Suprapubic skin (tissue), 4 donors: ENCODE data around the gene NKAIN4. TPM values are rescaled to one million over a fixed set of nuclear protein-coding genes. Genes with fewer than 3 reads are reported as not detected.

ENCODE experiments used
- DNase-seq, 2 donors: peaks; one replicate each; pipeline ENCODE4 v3.0.0-alpha.2; 2019; ENCODE audit warnings: low spot score in 2 of 2
- H3K27ac ChIP-seq: fragments of 200-600 bp; sonication (generic); one replicate; pipeline ENCODE4 v1.5.1; 2019
- H3K27me3 ChIP-seq: fragments of 200-600 bp; sonication (generic); one replicate; pipeline ENCODE4 v1.5.1; 2019
- H3K36me3 ChIP-seq: fragments of 200-600 bp; sonication (generic); one replicate; pipeline ENCODE4 v1.5.1; 2019
- H3K4me1 ChIP-seq: fragments of 200-600 bp; sonication (generic); one replicate; pipeline ENCODE4 v1.5.1; 2019
- H3K4me3 ChIP-seq: fragments of 200-600 bp; sonication (generic); one replicate; pipeline ENCODE4 v1.5.1; 2019; ENCODE audit warnings: mild to moderate bottlenecking
- H3K9me3 ChIP-seq: fragments of 200-600 bp; sonication (generic); one replicate; pipeline ENCODE4 v1.5.1; 2019
- EP300 ChIP-seq: sonication (generic); formaldehyde crosslinking; IDR thresholded peaks from one replicate; pipeline ENCODE4 v1.6.1; 2017; ENCODE audit warnings: antibody characterized with exemption
- POLR2A ChIP-seq, 2 donors: fragments of 450-650 bp; IDR thresholded peaks; one replicate each; pipeline ENCODE4 v1.6.1; 2017; ENCODE audit warnings: antibody characterized with exemption in 2 of 2, mild to moderate bottlenecking in 2 of 2, moderate library complexity in 2 of 2
- POLR2AphosphoS5 ChIP-seq, 3 donors: sonication (generic); formaldehyde crosslinking; IDR thresholded peaks; one replicate each; pipeline ENCODE4 v1.6.1; 2017; ENCODE audit warnings: antibody characterized with exemption in 3 of 3
- whole genome bisulfite sequencing: methylation state at CpG from one replicate; pipeline ENCODE4 v1.1.5; 2018; 5-methylcytosine and 5-hydroxymethylcytosine counted together
- total RNA-seq, 4 donors: library from RNA; depleted of rRNA; stranded (reverse); fragments of >200 nt; gene quantifications; one replicate each; pipeline ENCODE4 v1.1.0, GENCODE V29; 2016
- TF ChIP-seq, protein P1 (sequence below), 2 donors: fragments of 200-600 bp in 1 of 2; fragments of 450-650 bp in 1 of 2; sonication (generic) in 1 of 2; IDR thresholded peaks; one replicate each; pipeline ENCODE4 v1.5.1; 2016 to 2019; ENCODE audit warnings: antibody characterized with exemption in 2 of 2, mild to moderate bottlenecking in 1 of 2, moderate library complexity in 1 of 2

Gene NKAIN4
- total RNA-seq, 4 donors from 2014 or later: 0.42 TPM; not detected in 3

DNA sequence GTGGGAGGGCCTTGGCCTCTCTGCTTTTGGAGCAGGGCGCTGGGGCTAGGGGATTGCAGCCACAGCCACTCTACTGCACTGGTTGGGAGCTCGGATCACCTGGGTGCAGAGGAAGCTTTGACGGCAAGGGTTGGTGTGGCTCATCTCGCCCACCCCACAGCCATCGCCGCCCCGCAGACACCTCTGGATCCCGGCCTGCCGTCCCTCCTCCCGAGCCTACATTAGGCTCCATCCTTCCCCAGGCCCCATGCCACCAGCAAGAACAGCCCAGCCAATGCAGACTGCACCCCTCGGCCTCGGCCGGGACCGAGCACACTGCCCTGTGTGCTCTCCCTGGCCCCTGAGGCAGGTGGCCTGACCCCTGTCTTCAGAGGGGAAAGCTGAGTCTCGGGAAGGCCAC, 6.3 kb upstream of the NKAIN4 start:
- no peaks in the 10 kb centered on the region for H3K9me3 ChIP-seq
- peaks cover 10% of the 10 kb centered on the region for H3K4me1 ChIP-seq
- H3K27ac ChIP-seq: no peak overlapping the region
- H3K27me3 ChIP-seq: peaks cover 89% of the 10 kb centered on the region
- no peak overlapping the region for H3K4me3 ChIP-seq
- no peak for DNase-seq
- WGBS: 100% methylated on average over 1 of the region's 15 CpGs
- no peak for TF ChIP-seq POLR2AphosphoS5 (IDR thresholded peaks at IDR 0.05)
- TF ChIP-seq, protein P1, sequence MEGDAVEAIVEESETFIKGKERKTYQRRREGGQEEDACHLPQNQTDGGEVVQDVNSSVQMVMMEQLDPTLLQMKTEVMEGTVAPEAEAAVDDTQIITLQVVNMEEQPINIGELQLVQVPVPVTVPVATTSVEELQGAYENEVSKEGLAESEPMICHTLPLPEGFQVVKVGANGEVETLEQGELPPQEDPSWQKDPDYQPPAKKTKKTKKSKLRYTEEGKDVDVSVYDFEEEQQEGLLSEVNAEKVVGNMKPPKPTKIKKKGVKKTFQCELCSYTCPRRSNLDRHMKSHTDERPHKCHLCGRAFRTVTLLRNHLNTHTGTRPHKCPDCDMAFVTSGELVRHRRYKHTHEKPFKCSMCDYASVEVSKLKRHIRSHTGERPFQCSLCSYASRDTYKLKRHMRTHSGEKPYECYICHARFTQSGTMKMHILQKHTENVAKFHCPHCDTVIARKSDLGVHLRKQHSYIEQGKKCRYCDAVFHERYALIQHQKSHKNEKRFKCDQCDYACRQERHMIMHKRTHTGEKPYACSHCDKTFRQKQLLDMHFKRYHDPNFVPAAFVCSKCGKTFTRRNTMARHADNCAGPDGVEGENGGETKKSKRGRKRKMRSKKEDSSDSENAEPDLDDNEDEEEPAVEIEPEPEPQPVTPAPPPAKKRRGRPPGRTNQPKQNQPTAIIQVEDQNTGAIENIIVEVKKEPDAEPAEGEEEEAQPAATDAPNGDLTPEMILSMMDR (IDR thresholded peaks at IDR 0.05): no peak
- TF ChIP-seq POLR2A (IDR thresholded peaks at IDR 0.05): no peak
- TF ChIP-seq EP300: no peak
- no peaks in the 10 kb centered on the region for H3K36me3 ChIP-seq

DNA sequence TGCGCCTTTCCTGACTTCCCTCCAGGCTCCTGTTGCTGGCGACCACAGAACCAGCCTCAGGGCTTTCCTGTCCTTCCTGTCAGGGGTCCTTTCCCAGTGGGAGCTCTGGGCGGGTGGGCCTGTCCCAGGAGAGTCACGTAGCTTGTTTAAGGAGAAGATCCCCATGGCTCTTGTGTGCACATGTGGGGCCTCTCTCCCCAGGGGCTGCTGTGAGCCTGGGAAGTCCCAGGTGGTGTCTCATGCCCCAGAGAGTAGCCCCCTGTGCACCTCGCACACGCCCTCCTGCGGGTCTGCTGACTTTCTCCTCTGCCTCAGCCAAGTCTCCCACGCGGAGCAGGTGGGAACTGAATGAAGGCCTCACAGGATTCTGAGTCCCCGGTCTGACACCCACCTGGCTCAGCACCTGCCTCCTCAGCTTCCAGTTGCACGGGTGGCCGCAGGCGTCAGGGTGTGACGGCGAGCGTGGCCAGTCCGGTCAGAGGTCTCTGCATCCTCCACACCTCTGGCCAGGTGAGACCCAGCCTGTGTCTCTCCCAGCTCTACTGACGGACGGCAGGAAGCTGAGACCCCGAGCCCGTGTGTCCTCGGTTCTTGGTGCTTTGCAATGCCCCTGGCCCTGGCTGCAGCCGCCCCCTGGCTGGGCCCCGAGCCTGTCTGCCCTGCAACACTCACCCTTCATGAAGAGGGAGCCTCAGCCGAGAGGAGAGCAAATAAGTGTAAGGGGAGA, 5.6 kb upstream of the NKAIN4 start:
- 89% methylated on average over 8 of the region's 25 CpGs for WGBS
- no peak overlapping the region for H3K27ac ChIP-seq
- H3K4me1 ChIP-seq: peaks cover 10% of the 10 kb centered on the region
- H3K27me3 ChIP-seq: peaks cover 90% of the 10 kb centered on the region
- TF ChIP-seq EP300 (no peak), POLR2A (IDR thresholded peaks at IDR 0.05) (no peak), POLR2AphosphoS5 (IDR thresholded peaks at IDR 0.05) (no peak)
- TF ChIP-seq, protein P1 (IDR thresholded peaks at IDR 0.05): no peak
- H3K9me3 ChIP-seq: no peaks in the 10 kb centered on the region
- H3K4me3 ChIP-seq: no peak overlapping the region
- no peaks in the 10 kb centered on the region for H3K36me3 ChIP-seq
- DNase-seq: no peak

DNA sequence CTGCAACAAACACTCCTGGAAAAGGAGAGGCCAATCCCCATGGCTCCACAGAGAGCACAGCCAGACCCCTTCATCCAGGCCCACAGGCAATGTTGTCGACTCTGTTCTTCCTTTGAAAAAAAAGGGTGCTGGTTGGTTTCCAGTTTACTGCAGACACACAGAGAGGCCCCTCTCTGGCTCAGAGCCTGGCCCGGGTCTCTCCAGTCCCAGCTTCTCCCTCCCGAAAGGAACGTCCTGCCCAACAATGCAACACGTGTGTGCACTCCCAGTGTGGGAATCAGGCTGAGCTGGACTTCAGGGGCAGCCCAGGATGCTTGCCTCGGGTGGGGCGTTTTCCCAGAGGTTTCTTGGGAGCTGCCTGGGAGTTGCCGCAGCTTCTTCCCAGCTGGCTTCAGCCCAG, 4.5 kb upstream of the NKAIN4 start:
- WGBS: 5% methylated on average over 5 of the region's 8 CpGs
- Histone ChIP-seq H3K4me1 (peaks cover 20% of the 10 kb centered on the region), H3K27me3 (peaks cover 90% of the 10 kb centered on the region), H3K4me3 (no peak overlapping the region), H3K27ac (no peak overlapping the region), H3K9me3 (no peaks in the 10 kb centered on the region), H3K36me3 (no peaks in the 10 kb centered on the region)
- TF ChIP-seq EP300 (no peak), POLR2A (IDR thresholded peaks at IDR 0.05) (no peak), POLR2AphosphoS5 (IDR thresholded peaks at IDR 0.05) (no peak)
- TF ChIP-seq, protein P1 (IDR thresholded peaks at IDR 0.05): no peak
- no peak for DNase-seq

DNA sequence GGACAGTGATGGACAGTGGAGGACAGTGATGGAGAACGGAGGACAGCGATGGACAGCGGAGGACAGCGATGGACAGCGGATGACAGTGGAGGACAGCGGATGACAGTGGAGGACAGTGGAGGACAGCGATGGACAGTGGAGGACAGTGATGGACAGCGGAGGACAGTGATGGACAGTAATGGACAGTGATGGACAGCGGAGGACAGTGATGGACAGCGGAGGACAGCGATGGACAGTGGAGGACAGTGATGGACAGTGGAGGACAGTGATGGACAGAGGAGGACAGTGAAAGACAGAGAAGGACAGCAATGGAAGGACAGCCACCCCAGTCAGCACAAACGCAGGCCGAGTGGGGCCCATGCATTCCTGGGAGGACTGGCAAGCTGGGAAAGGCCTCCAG, 3.4 kb upstream of the NKAIN4 start:
- TF ChIP-seq POLR2AphosphoS5 (IDR thresholded peaks at IDR 0.05) (no peak), EP300 (no peak), POLR2A (IDR thresholded peaks at IDR 0.05) (no peak)
- TF ChIP-seq, protein P1 (IDR thresholded peaks at IDR 0.05): no peak
- Histone ChIP-seq H3K27me3 (peaks cover 90% of the 10 kb centered on the region), H3K27ac (no peak overlapping the region), H3K36me3 (no peaks in the 10 kb centered on the region), H3K4me3 (no peak overlapping the region), H3K9me3 (no peaks in the 10 kb centered on the region), H3K4me1 (peaks cover 28% of the 10 kb centered on the region)
- WGBS: 83% methylated on average over 13 of the region's 13 CpGs
- DNase-seq: no peak

DNA sequence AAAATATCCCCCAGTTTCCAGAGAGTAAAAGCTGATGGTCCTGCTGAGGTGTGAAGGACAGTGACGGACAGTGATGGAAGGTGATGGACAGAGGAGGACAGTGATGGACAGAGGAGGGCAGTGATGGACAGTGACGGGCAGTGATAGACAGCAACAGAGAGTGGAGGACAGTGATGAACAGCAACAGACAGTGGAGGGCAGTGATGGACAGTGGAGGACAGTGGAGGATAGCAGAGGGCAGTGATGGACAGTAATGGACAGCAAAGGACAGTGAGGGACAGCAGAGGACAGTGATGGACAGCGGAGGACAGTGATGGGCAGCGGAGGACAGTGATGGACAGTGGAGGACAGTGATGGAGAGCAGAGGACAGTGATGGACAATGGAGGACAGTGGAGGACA, 2.7 kb upstream of the NKAIN4 start:
- Histone ChIP-seq H3K36me3 (no peaks in the 10 kb centered on the region), H3K4me3 (no peak overlapping the region), H3K4me1 (peaks cover 28% of the 10 kb centered on the region), H3K27me3 (peaks cover 90% of the 10 kb centered on the region), H3K27ac (no peak overlapping the region), H3K9me3 (no peaks in the 10 kb centered on the region)
- TF ChIP-seq POLR2A (IDR thresholded peaks at IDR 0.05) (no peak), POLR2AphosphoS5 (IDR thresholded peaks at IDR 0.05) (no peak), EP300 (no peak)
- TF ChIP-seq, protein P1 (IDR thresholded peaks at IDR 0.05): no peak
- WGBS: 90% methylated on average over 4 of the region's 4 CpGs
- DNase-seq: no peak
